ENCODE results near the gene KYNU.

DNA sequence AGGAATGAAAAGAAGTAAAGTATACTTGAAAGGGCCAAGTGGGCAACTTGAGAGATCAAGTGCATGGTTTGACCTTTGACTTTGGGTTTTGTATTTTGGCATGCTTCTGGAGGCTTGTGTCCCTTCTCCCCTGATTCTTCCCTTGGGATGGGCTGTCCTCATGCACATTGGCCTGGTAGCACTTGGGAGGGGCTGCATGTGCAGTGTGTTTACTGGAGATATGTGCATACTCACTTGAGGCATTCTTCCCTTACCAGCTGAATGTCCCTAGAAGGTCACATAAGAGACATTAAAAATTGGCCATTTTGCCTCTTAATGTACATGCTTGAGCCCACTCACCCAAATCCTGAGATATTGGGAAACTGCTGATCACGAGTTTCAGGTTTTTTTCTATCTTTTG, 65.2 kb downstream of the KYNU start:
- TF ChIP-seq, protein P1, sequence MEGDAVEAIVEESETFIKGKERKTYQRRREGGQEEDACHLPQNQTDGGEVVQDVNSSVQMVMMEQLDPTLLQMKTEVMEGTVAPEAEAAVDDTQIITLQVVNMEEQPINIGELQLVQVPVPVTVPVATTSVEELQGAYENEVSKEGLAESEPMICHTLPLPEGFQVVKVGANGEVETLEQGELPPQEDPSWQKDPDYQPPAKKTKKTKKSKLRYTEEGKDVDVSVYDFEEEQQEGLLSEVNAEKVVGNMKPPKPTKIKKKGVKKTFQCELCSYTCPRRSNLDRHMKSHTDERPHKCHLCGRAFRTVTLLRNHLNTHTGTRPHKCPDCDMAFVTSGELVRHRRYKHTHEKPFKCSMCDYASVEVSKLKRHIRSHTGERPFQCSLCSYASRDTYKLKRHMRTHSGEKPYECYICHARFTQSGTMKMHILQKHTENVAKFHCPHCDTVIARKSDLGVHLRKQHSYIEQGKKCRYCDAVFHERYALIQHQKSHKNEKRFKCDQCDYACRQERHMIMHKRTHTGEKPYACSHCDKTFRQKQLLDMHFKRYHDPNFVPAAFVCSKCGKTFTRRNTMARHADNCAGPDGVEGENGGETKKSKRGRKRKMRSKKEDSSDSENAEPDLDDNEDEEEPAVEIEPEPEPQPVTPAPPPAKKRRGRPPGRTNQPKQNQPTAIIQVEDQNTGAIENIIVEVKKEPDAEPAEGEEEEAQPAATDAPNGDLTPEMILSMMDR (IDR thresholded peaks at IDR 0.05), result no peak
- no peak for TF ChIP-seq POLR2A (IDR thresholded peaks at IDR 0.05)
- no peak for TF ChIP-seq POLR2AphosphoS5 (IDR thresholded peaks at IDR 0.05)
